DMS53 treated with DMSO at 0.1 percent for 48 hours (cell line): ENCODE results near the gene CPXM1.

Source experiments
- DNase-seq: peaks from one replicate; lab custom pipeline; 2025; ENCODE audit not compliant: unreplicated experiment; lab: John Stamatoyannopoulos, UW

The CPXM1 gene

DNA sequence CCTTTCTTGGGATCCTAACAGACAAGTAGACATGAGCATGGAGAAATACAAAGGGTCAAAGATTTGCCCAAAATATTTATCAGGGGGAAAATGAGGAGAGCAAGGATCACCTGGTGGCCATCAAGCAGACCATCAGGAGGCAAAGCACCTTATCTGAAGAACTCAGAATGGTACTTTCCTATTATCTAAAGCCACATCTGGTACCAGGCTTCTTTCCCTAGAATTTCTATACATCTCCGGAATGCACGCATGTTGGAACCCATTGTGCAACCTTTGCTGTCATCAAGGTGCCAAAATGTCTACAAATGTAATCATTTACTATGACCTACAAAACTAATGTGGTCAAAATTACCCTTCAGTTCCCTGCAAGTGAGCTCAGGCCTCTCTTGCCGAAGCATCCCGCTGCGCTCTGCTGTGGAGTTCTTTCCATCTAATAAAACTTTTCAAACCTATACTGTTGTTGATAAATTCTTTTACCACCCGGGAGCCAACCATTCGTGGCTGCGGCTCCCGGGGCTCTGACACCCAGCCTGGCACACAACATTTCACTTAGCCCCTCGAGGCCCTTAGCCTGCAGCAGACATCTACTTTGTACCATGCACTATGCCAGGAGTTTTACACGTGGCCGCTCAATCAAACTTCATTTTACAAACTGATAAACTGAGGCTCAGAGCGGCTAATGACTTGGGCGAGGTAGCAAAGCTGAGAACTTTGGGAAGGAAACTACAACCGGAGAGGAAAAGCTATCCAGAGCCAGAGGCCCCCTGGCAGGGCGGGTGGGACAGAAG is 3.8 kb upstream of the CPXM1 start:
- no peak for DNase-seq

DNA sequence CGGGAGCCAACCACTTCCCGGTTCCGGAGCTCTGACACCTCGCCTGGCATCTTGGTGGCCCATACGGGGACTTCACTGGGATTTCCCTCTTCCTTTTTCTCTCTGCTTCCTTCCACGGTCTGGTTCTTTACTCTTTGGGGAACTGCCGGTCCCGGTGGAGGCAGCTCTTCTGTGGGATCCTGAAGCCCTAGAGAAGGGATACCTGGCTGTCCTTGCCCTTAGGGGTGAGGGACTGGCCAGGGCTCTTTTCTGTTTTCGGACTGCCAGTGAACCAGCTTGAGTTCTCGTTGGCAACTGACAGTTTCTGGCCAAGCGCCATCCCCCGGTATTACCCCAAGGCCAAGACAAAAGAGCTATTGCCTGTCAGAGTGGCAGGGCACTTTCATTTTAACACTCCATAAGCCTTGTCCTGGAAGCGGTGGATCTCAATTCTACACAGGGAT is 880 bp upstream of the CPXM1 start:
- DNase-seq, result no peak

DNA sequence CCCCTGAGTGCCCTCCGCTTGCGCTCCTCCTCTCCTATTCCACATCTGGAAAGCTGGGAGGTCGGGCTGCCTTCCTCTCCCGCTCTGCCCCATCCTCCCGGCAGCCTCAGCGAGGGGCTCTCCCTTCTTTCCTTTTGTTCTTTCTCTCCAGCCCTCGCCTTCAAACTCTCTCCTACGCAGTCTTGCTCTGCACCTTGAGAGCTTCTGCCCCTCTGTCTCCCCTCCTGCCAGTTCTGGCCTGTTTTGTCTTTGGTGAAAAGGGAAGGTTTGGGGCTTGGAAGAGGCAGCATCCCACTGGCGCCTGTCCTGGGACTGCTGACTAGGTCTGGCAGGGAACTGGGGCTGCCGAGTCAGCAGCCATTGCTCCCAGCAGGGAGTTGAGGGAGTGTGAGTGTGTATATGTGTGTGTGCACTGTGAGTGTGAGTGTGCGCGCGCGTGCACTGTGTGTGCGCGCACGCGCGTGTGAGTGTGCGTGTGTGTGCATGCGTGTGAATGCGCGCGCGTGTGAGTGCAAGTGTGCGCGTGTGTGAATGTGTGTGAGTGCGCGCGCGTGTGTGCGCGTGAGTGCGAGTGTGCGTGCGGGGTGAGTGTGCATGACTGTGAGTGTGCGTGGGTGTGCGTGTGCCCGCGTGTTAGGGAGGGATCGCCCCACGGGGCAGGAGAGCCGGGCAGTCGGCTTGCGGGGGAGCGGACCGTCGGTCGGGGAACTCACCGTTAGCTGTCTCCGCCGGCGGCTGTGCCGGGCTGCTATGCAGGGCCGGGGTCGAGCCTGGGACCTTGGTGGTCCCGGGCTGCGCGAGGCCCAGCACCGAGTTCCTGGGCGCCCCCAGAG is 523 bp downstream of the CPXM1 start:
- no peak for DNase-seq

- no peak for DNase-seq
Measured at GRCh38 chr20:2799271-2799670, 1.2 kb downstream of the CPXM1 start.

GRCh38 chr20:2798814-2799213 is 1.6 kb downstream of the CPXM1 start:
- no peak for DNase-seq

DNA sequence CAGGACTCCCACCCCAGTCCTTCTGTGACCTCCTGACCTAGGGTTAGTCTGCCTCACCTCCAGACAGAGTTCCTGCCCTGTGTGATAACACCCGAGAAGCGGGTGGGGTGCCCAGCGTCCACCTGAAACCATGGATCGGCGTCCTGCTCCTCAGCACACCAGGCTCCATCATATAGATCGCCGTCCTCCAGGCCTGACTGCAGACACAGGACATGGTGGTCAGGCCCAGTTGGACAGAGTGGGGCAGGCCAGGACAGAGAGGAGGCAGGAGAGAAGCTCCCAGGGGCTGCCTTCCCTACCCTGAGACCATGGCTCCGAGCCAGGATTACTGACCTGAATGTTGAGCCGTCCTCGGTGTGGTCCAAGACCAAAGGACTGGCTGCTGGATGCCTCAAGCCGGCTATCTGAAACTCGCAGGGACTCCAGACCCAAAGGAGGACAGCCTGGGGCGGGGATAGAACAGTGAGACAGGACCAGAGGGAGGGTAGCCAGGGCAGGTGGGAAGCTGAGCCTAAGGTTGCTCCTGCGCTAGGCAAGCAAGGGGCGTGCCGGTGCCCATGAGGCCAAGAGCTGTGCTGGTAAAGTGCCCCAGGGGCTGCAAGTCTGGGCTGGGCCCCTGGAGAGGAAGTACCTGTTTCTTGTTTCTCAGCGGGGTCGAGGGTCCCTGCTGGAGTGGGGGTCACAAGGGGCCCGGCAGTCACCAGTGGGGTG is 2.2 kb downstream of the CPXM1 start:
- DNase-seq, result no peak

DNA sequence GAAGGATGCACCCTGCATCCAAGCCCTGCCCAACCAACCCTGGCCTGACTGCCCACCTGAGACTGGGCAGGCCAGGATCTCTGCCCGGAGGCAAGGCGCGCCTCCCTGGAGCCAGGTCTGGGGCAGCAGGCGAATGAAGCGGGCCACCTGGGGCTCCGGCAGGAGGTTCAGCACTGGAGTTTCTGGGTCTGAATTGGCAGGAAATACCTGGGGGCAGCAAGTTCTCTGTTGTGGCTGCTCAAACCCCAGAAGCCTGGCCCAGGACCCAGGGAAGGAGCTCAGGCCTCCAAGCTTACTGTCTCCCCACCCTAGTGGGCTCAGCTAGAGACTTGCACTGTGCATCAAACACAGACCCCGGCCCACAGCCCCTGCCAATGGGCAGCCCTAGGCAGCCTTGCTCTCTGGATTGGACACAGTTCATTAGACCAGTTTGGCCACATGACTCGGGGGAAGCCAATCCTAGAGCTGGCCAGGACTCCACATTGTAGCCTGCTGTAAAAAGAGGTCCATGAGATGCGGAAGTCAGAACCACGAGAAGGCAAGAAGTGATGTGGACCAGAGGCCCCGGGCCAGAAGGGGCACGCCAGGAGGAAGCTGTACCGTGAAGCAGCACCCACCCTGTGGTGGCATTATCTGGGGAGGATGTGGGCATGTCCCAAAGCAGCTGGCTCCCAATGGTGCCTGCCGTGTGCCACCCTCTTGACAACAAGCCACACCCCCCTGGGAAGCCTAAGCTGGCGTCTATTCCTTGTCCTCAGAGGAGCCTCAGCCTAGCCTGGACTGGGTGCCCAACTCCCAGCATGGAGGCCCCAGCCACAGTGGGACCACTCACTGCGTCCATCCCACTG is 3.1 kb downstream of the CPXM1 start:
- DNase-seq, result no peak

DNA sequence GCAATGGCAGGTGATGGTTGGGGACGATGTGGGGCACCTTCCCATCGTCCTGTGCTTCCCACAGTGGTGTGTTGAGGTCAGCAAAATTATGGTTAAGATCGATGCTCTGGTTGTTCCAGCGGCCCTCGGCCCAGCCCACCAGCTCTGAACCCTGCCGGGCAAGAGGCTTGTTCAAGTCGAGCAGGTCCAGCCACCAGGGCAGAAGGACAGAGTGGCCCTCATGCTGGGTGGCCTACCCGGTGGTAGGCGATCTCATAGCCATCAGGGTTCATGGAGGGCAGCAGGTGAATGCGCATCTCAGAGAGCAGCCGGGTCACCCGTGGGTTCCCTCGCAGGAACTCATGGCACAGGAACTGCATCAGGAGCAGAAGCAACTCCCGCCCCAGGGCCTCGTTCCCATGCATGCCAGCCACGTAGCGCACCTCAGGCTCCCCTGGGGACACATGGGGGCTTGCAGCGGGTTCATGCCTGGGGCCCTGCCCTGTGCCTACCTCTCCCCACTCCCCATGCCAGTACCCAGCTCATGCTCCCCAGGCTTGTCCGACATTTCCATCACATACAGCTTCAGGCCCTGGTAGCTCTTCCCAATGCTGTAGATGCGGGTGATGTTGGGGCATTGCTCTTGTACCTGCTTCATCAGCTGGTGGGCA is 4.3 kb downstream of the CPXM1 start:
- no peak for DNase-seq

- DNase-seq, result no peak
Measured at GRCh38 chr20:2795451-2795850, 5.0 kb downstream of the CPXM1 start.

DNA sequence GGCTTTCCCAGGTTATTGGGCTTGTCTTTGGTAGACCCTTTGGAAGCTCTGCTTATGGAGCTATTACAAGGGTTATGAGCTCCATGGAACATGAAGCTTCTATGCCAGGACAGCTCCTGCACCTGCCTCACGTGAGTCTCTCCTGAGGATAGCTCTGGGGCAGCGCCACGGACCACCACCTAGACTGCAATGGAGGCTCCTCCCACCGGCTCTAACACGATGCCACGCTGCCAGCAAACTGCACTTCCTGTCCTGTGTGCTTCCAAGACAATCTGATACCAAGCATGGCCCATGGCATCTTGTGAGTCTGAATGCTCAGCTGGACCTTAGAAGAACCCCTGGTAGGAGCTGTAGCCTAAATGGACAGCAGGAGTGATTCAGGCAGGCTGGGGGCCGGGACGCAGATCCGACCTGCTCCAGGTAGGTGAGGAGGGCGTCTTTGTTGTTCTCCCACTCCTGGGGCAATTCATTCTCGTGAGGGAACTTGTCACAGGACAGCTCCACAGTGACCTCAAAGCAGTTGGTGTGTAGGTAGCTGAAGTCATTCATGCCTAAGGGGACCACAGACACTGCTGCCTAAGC is 5.5 kb downstream of the CPXM1 start:
- peak; percentile 41 for DNase-seq

- DNase-seq, result no peak
Measured at GRCh38 chr20:2794202-2794748, 6.2 kb downstream of the CPXM1 start.

- no peak for DNase-seq
Measured at GRCh38 chr20:2793471-2793870, 7.0 kb downstream of the CPXM1 start.

GRCh38 chr20:2783908-2784566 is 16.4 kb downstream of the CPXM1 start:
- DNase-seq, result no peak

GRCh38 chr20:2780948-2781347 is 19.5 kb downstream of the CPXM1 start:
- DNase-seq, result no peak

DNA sequence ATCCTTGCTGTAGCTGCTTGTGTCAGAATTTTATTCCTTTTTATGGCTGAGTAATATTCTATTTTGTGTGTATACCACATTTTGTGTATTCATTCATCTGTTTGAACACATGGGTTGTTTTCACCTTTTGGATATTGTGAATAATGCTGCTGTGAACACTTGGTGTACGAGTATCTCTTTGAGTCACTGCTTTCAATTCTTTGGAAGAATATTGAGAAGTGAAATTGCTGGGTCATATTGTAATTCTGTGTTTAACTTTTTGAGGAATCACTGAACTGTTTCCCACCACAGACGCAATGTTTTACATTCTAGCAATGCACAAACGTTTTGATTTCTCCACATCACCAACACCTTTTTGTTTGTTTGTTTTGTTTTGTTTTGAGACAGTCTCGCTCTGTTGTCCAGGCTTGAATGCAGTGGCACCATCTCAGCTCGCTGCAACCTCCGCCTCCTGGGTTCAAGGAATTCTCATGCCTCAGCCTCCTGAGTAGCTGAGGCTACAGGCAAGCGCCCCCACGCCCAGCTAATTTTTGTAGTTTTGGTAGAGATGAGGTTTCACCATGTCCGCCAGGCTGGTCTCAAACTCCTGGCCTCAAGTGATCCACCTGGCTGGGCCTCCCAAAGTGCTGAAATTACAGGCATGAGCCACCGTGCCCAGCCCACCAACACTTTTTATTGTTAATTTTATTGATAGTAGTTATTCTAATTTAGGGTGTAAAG is 21.7 kb downstream of the CPXM1 start:
- DNase-seq, result no peak

DNA sequence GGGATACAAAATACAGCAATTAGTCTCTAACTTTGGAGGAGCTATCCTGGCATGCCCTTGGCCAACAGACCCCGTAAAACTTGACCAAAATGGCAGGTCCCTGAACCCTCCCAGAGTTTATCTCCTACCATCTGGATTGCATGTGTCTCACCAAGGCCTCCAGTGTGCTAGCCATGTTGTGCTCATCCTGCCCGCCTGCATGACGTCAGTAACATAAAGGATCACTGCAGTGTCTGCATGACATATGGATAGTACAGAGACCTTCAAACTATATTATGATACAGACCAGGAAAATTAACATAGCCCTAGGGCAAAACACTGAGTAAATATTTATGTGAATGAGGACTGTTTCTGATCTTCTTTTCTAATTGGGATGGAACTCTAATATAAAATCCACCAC is 25.3 kb downstream of the CPXM1 start:
- no peak for DNase-seq

DNA sequence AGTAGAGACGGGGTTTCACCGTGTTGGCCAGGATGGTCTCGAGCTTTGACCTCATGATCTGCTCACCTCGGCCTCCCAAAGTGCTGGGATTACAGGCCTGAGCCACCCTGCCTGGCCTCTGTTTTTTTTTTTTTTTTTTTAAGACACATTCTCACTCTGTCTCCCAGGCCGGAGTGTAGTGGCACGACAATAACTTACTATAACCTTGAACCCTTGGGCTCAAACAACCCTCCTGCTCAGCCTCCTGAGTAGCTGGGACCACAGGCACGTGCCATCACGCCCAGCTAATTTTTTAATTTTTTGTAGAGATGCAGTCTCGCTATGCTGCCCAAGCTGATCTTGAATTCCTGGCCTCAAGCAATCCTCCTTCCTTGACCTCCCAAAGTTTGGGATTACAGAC is 26.6 kb downstream of the CPXM1 start:
- DNase-seq, result no peak

- no peak for DNase-seq
Measured at GRCh38 chr20:2771631-2772080, 28.8 kb downstream of the CPXM1 start.
